GM18870 (cell line): ENCODE measurements around the gene IRF8.
"Not testable (repeated sequence)": the region's sequence is repeated elsewhere in the genome, so short reads cannot be mapped to it uniquely, and the experiment has no call there.

Experiments used
- ATAC-seq: cut with Tn5 transposase; IDR thresholded peaks from one replicate; pipeline ENCODE4 v1.9.1; 2021; ENCODE audit warnings: moderate library complexity; ENCODE audit not compliant: unreplicated experiment

IRF8 gene

GRCh38 chr16:85868495-85868894, 30.5 kb upstream of the IRF8 start:
- no peak for ATAC-seq

GRCh38 chr16:85869206-85869605, 29.8 kb upstream of the IRF8 start:
- no peak for ATAC-seq

GRCh38 chr16:85869785-85870558, 29.0 kb upstream of the IRF8 start:
- ATAC-seq, result no peak

GRCh38 chr16:85871756-85872155, 27.2 kb upstream of the IRF8 start:
- no peak for ATAC-seq

- no peak for ATAC-seq
Observed at GRCh38 chr16:85872734-85873133, 26.2 kb upstream of the IRF8 start.

- no peak for ATAC-seq
Observed at GRCh38 chr16:85873153-85873552, 25.8 kb upstream of the IRF8 start.

GRCh38 chr16:85874031-85874430, 24.9 kb upstream of the IRF8 start:
- not testable (repeated sequence) for ATAC-seq

GRCh38 chr16:85878407-85878806, 20.6 kb upstream of the IRF8 start:
- ATAC-seq, result no peak

GRCh38 chr16:85878875-85879274, 20.1 kb upstream of the IRF8 start:
- ATAC-seq, result no peak

GRCh38 chr16:85879549-85879948, 19.4 kb upstream of the IRF8 start:
- no peak for ATAC-seq

GRCh38 chr16:85879975-85880831, 18.8 kb upstream of the IRF8 start:
- no peak for ATAC-seq

- no peak for ATAC-seq
Observed at GRCh38 chr16:85880861-85881260, 18.1 kb upstream of the IRF8 start.

- no peak for ATAC-seq
Observed at GRCh38 chr16:85881436-85881835, 17.5 kb upstream of the IRF8 start.

- ATAC-seq, result no peak
Observed at GRCh38 chr16:85882181-85882810, 16.7 kb upstream of the IRF8 start.

- ATAC-seq, result no peak
Observed at GRCh38 chr16:85883813-85884212, 15.1 kb upstream of the IRF8 start.

- ATAC-seq, result no peak
Observed at GRCh38 chr16:85884808-85885463, 14.0 kb upstream of the IRF8 start.

- ATAC-seq, result no peak
Observed at GRCh38 chr16:85885537-85885936, 13.4 kb upstream of the IRF8 start.

GRCh38 chr16:85888405-85889331, 10.3 kb upstream of the IRF8 start:
- peak; percentile 83 for ATAC-seq

- ATAC-seq, result no peak
Observed at GRCh38 chr16:85891033-85891775, 7.8 kb upstream of the IRF8 start.
